Stimulated activated naive CD4-positive, alpha-beta T cell treated with Interleukin-2 at 50 U/mL for 16 hours (primary cell): ENCODE results near the gene EEF2K.

ENCODE experiments used
- DNase-seq: peaks from one replicate; lab custom pipeline; 2025; lab: John Stamatoyannopoulos, UW

Gene EEF2K

GRCh38 chr16:22317625-22318024 is 111.5 kb downstream of the EEF2K start:
- DNase-seq, result no peak

GRCh38 chr16:22318690-22319358 is 112.7 kb downstream of the EEF2K start:
- peak; percentile 20 for DNase-seq

- DNase-seq, result no peak
Measured at GRCh38 chr16:22320572-22321339, 114.7 kb downstream of the EEF2K start.

GRCh38 chr16:22321340-22322001 is 115.4 kb downstream of the EEF2K start:
- peak; percentile 60 for DNase-seq

- DNase-seq, result no peak
Measured at GRCh38 chr16:22322021-22322471, 116.0 kb downstream of the EEF2K start.

- no peak for DNase-seq
Measured at GRCh38 chr16:22322741-22323140, 116.7 kb downstream of the EEF2K start.

GRCh38 chr16:22323173-22323958 is 117.3 kb downstream of the EEF2K start:
- no peak for DNase-seq

GRCh38 chr16:22323959-22324786 is 118.1 kb downstream of the EEF2K start:
- no peak for DNase-seq

GRCh38 chr16:22324787-22325597 is 118.9 kb downstream of the EEF2K start:
- DNase-seq, result no peak

GRCh38 chr16:22325598-22326368 is 119.7 kb downstream of the EEF2K start:
- no peak for DNase-seq

- no peak for DNase-seq
Measured at GRCh38 chr16:22326369-22326652, 120.2 kb downstream of the EEF2K start.

GRCh38 chr16:22326771-22327445 is 120.8 kb downstream of the EEF2K start:
- DNase-seq, result no peak

GRCh38 chr16:22327446-22327775 is 121.3 kb downstream of the EEF2K start:
- no peak for DNase-seq

- DNase-seq, result no peak
Measured at GRCh38 chr16:22328081-22328725, 122.1 kb downstream of the EEF2K start.

- DNase-seq, result no peak
Measured at GRCh38 chr16:22329199-22329695, 123.2 kb downstream of the EEF2K start.

- DNase-seq, result no peak
Measured at GRCh38 chr16:22330326-22330725, 124.2 kb downstream of the EEF2K start.

- DNase-seq, result no peak
Measured at GRCh38 chr16:22333457-22333994, 127.4 kb downstream of the EEF2K start.

GRCh38 chr16:22335668-22336246 is 129.7 kb downstream of the EEF2K start:
- DNase-seq, result no peak
